Natural killer cell (primary cell): ENCODE data around the gene PPDPF. TPM values are rescaled to one million over a fixed set of nuclear protein-coding genes. Genes with fewer than 3 reads are reported as not detected.
A peak's percentile ranks its signal among the peaks of the same experiment; 100 is the strongest.
"Not testable (repeated sequence)": the region's sequence is repeated elsewhere in the genome, so short reads cannot be mapped to it uniquely, and the experiment has no call there.

Experiments used
- ATAC-seq, 3 donors: fragments of 150-1000 bp in 2 of 3; fragments of 200-7000 bp in 1 of 3; cut with Tn5 transposase; 1 replicate in 1 of 3; 2 replicates in 2 of 3; pipeline ENCODE4 v1.10.0; 2021; ENCODE audit warnings: mild to moderate bottlenecking in 2 of 3, moderate library complexity in 2 of 3
- DNase-seq, 2 donors: peaks; one replicate each; pipeline versions ENCODE4 v3.0.0 to v3.0.0-alpha.2; 2013 to 2021; ENCODE audit warnings: mixed read lengths in 1 of 2
- H3K27ac ChIP-seq: one replicate; pipeline ENCODE4 v1.5.1; 2013; ENCODE audit warnings: mild to moderate bottlenecking, low read length
- H3K27me3 ChIP-seq: one replicate; pipeline ENCODE4 v1.6.1; 2013; ENCODE audit warnings: low read length; ENCODE audit not compliant: control insufficient read depth, insufficient read depth
- H3K36me3 ChIP-seq: one replicate; pipeline ENCODE4 v1.6.1; 2013; ENCODE audit warnings: low read length; ENCODE audit not compliant: control insufficient read depth, insufficient read depth
- H3K4me1 ChIP-seq: one replicate; pipeline ENCODE4 v1.6.1; 2013; ENCODE audit warnings: low read length; ENCODE audit not compliant: control insufficient read depth, insufficient read depth
- H3K4me3 ChIP-seq: one replicate; pipeline ENCODE4 v1.5.1; 2013; ENCODE audit warnings: low read length
- H3K9me3 ChIP-seq: one replicate; pipeline ENCODE4 v1.6.1; 2013; ENCODE audit warnings: low read length; ENCODE audit not compliant: control insufficient read depth, insufficient read depth
- H3K27ac Mint-ChIP-seq, 2 donors: one replicate each; pipeline ENCODE4 v1.8.0; 2022; ENCODE audit warnings: mild to moderate bottlenecking in 2 of 2, mixed read lengths in 2 of 2, moderate library complexity in 1 of 2
- H3K27me3 Mint-ChIP-seq, 2 donors: one replicate each; pipeline ENCODE4 v1.8.0; 2022; ENCODE audit warnings: low read depth in 2 of 2, mixed read lengths in 2 of 2
- H3K36me3 Mint-ChIP-seq: one replicate; pipeline ENCODE4 v1.8.0; 2022; ENCODE audit warnings: mixed read lengths
- H3K4me1 Mint-ChIP-seq, 2 donors: one replicate each; pipeline ENCODE4 v1.8.0; 2022; ENCODE audit warnings: mixed read lengths in 2 of 2
- H3K4me3 Mint-ChIP-seq: one replicate; pipeline ENCODE4 v1.8.0; 2022; ENCODE audit warnings: mild to moderate bottlenecking, moderate library complexity, mixed read lengths
- H3K9me3 Mint-ChIP-seq, 2 donors: one replicate each; pipeline ENCODE4 v1.8.0; 2022; ENCODE audit warnings: mixed read lengths in 2 of 2
- WGBS: methylation state at CpG from one replicate; pipeline ENCODE4 v1.1.7; 2013; ENCODE audit warnings: missing lambda C conversion rate; ENCODE audit not compliant: insufficient coverage; 5-methylcytosine and 5-hydroxymethylcytosine counted together
- intact Hi-C: fragments of 100-400 bp; cut with micrococcal nuclease; formaldehyde crosslinking; loops from one replicate; pipeline ENCODE4 v1.14.2; 2022
- total RNA-seq, 4 donors: library from RNA; stranded (reverse); fragments of 120-200 nt in 1 of 4; gene quantifications; one replicate each; pipeline versions ENCODE4 v1.2.3 to v1.2.4, GENCODE V29; 2013 to 2022
- TF ChIP-seq, protein P1 (sequence below): fragments of 200-600 bp; IDR thresholded peaks from one replicate; pipeline ENCODE4 v1.8.0; 2022; ENCODE audit warnings: antibody characterized with exemption

Gene PPDPF
- total RNA-seq, 3 donors from 2014 or later (not counting 1 experiment from before 2014, with no cell fraction given): 95.5 to 197 (median 159) TPM

DNA sequence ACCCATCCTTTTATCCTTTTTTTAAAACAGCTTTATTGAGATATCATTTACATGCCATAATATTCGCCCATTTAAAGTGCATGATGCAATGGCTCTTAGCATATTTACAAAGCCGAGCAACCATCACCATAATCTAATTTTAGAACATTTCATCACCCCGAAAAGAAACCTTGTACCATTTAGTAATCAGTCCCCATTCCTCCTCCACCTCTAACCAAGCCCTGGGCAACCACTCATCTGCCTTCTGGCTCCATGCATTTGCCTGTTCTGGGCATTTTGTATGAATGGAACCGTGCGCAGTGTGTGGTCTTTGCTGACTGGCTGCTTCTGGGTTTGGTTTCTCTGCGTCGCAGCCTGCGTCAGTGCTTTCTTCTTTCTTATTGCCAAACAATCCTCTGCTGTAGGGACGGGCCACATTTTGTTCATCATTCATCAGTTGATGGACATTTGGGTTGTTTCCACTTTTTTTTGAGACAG lies 11.4 kb upstream of the PPDPF start:
- H3K27ac ChIP-seq: no peak overlapping the region
- 85% methylated on average over 9 of the region's 9 CpGs for WGBS
- peaks cover 3% of the 10 kb centered on the region for H3K9me3 ChIP-seq
- H3K4me1 ChIP-seq: no peaks in the 10 kb centered on the region
- intact Hi-C loops: no loop called here
- peaks cover 11% of the 10 kb centered on the region for H3K27me3 ChIP-seq
- TF ChIP-seq, protein P1, sequence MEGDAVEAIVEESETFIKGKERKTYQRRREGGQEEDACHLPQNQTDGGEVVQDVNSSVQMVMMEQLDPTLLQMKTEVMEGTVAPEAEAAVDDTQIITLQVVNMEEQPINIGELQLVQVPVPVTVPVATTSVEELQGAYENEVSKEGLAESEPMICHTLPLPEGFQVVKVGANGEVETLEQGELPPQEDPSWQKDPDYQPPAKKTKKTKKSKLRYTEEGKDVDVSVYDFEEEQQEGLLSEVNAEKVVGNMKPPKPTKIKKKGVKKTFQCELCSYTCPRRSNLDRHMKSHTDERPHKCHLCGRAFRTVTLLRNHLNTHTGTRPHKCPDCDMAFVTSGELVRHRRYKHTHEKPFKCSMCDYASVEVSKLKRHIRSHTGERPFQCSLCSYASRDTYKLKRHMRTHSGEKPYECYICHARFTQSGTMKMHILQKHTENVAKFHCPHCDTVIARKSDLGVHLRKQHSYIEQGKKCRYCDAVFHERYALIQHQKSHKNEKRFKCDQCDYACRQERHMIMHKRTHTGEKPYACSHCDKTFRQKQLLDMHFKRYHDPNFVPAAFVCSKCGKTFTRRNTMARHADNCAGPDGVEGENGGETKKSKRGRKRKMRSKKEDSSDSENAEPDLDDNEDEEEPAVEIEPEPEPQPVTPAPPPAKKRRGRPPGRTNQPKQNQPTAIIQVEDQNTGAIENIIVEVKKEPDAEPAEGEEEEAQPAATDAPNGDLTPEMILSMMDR: no peak
- no peaks in the 10 kb centered on the region for H3K4me1 Mint-ChIP-seq
- DNase-seq: no peak
- H3K36me3 ChIP-seq: no peaks in the 10 kb centered on the region
- H3K27ac Mint-ChIP-seq: no peak overlapping the region
- no peaks in the 10 kb centered on the region for H3K9me3 Mint-ChIP-seq
- no peak overlapping the region for H3K4me3 ChIP-seq
- H3K4me3 Mint-ChIP-seq: no peak overlapping the region
- peaks cover 26 to 42% of the 10 kb centered on the region in 2 donors for H3K27me3 Mint-ChIP-seq
- H3K36me3 Mint-ChIP-seq: no peaks in the 10 kb centered on the region
- no peak for ATAC-seq

DNA sequence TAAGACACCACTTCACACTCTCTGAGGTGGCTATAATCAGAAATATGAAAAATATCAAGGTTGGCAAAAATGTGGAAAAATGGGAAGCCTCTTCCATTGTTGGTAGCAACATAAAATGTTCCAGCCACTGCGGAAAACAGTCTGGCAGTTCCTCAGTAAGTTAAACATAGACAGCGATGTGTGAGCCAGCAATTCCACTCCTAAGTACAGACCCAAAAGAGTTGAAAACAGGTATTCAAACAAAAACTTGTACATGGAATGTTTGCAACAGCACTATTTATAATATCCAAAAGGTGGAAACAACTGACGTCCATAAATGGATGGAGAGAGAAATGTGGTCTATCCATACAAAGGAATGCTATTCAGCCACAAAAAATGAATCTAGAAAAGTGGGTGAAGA lies 7.4 kb upstream of the PPDPF start:
- ATAC-seq: no peak
- Mint-ChIP-seq H3K4me3 (no peak overlapping the region), H3K36me3 (no peaks in the 10 kb centered on the region), H3K9me3 (peaks cover 0 to 2% of the 10 kb centered on the region in 2 donors), H3K4me1 (peaks cover 0 to 5% of the 10 kb centered on the region in 2 donors), H3K27ac (no peak overlapping the region), H3K27me3 (peaks cover 22 to 35% of the 10 kb centered on the region in 2 donors)
- intact Hi-C loops: no loop called here
- H3K27ac ChIP-seq: no peak overlapping the region
- H3K27me3 ChIP-seq: peaks cover 11% of the 10 kb centered on the region
- no peak for DNase-seq
- H3K4me3 ChIP-seq: no peak overlapping the region
- H3K9me3 ChIP-seq: no peaks in the 10 kb centered on the region
- H3K36me3 ChIP-seq: no peaks in the 10 kb centered on the region
- 90% methylated on average over 3 of the region's 3 CpGs for WGBS
- H3K4me1 ChIP-seq: no peaks in the 10 kb centered on the region
- TF ChIP-seq, protein P1: no peak

DNA sequence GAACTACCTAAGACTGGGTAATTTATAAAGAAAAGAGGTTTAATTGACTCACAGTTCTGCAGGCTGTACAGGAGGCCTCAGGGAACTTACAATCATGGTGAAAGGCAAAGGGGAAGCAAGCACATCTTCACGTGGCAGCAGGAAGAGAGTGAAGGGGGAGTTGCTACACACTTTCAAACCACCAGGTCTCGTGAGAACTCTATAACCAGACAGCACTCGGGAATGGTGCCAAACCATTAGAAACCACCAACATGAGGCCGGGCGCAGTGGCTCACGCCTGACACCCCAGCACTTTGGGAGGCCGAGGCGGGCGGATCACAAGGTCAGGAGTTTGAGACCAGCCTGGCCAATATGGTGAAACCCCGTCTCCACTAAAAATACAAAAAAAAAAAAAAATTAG lies 6.0 kb upstream of the PPDPF start:
- intact Hi-C loops, H3K9me3 Mint-ChIP-seq, H3K4me1 ChIP-seq, H3K4me3 ChIP-seq, H3K36me3 Mint-ChIP-seq, H3K4me1 Mint-ChIP-seq, H3K36me3 ChIP-seq, H3K4me3 Mint-ChIP-seq, H3K27ac ChIP-seq, H3K9me3 ChIP-seq, H3K27ac Mint-ChIP-seq: not testable (repeated sequence)
- H3K27me3 Mint-ChIP-seq: peaks cover 20 to 26% of the 10 kb centered on the region in 2 donors
- peak in 1 of 3 donors; percentile 57 for ATAC-seq
- H3K27me3 ChIP-seq: peaks cover 13% of the 10 kb centered on the region
- peak in 1 of 2 donors; percentile 25 for DNase-seq
- WGBS: 20% methylated on average over 8 of the region's 10 CpGs

DNA sequence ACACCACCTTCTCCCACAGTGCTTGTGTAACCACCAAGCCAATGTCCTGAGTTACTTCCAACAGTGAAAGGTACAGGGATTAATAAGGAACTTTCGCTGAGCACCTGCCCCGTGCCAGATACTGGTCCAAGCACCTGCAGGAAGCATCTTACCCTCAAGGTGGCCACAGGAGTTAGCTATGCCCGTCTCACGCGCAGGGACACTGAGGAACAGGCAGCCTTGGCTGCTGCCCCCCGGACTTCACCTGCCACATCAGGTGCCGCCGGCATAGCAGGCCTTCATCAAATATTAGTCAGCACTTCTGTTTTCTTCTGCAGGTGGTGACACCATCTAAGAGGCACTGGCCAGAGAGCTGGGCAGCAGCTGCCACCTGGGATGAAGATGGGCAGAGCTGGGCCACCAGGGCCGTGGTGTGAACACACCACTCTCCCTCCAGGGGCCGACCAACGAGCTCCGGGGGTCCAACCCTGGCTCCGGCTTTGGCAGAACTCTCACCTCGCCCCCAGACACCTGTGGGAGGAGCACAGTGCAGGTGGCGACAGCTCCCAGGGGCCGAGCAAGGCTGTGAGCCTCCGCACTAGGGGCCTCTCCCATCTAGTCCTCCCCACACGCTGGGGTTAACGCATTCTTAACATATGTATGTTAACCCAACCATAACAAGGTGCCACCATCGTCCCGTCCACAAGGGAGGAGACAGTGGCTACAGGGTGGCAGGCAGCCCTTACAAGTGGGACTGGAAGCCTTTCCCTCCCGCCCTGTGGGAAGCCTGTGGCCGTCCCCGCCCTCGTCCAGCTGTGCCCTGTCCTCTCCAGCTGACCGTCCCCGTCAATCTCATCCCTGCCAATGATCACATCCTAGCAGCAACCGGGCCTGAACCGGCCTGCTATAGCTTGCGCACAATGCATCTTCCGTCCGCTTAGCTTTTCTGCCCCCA lies 2.9 kb upstream of the PPDPF start:
- 91% methylated on average over 32 of the region's 32 CpGs for WGBS
- TF ChIP-seq, protein P1: no peak
- Mint-ChIP-seq H3K27me3 (peaks cover 7 to 10% of the 10 kb centered on the region in 2 donors), H3K27ac (no peak overlapping the region), H3K36me3 (no peaks in the 10 kb centered on the region), H3K9me3 (peaks cover 0 to 2% of the 10 kb centered on the region in 2 donors), H3K4me1 (peaks cover 0 to 20% of the 10 kb centered on the region in 2 donors), H3K4me3 (peak overlapping the region; percentile 79)
- intact Hi-C loops: no loop called here
- Histone ChIP-seq H3K4me3 (no peak overlapping the region), H3K9me3 (no peaks in the 10 kb centered on the region), H3K27ac (no peak overlapping the region), H3K36me3 (peaks cover 6% of the 10 kb centered on the region), H3K27me3 (peaks cover 9% of the 10 kb centered on the region), H3K4me1 (peaks cover 23% of the 10 kb centered on the region)
- DNase-seq: peak in 1 of 2 donors; percentile 4
- no peak for ATAC-seq
